Esophagus squamous epithelium (tissue), 4 donors: ENCODE measurements around the gene TESK2.
"Not testable (repeated sequence)": the region's sequence is repeated elsewhere in the genome, so short reads cannot be mapped to it uniquely, and the experiment has no call there.

ENCODE experiments used
- CTCF ChIP-seq, 6 experiments: fragments of 450-650 bp in 4 of 6; fragments of 200-600 bp in 2 of 6; sonication (generic) in 2 of 6; IDR thresholded peaks; one replicate each; pipeline ENCODE4 v1.5.1; 2016 to 2019; ENCODE audit warnings: antibody characterized with exemption in 6 of 6, mild to moderate bottlenecking in 4 of 6, moderate library complexity in 4 of 6
- POLR2A ChIP-seq, 4 donors: fragments of 450-650 bp; IDR thresholded peaks; one replicate each; pipeline ENCODE4 v1.6.1; 2017; ENCODE audit warnings: antibody characterized with exemption in 4 of 4, mild to moderate bottlenecking in 4 of 4, moderate library complexity in 3 of 4

GRCh38 chr1:45360981-45361380 is 130.0 kb downstream of the TESK2 start:
- peak in 3 of 6 experiments; percentile 29 to 35 (median 31) for TF ChIP-seq CTCF (IDR thresholded peaks at IDR 0.05)
- not testable (repeated sequence) for TF ChIP-seq POLR2A (IDR thresholded peaks at IDR 0.05)
